Activated T-helper 1 cell treated with anti-CD3 and anti-CD28 coated beads, Interleukin-12 subunit alpha, Interleukin-12 subunit beta, Interleukin-2, Interleukin-4 antibody, amounts not matched to agents 30 ng/mL and 10 ng/mL and 1 ng/mL, durations not matched to agents 14 hours and 24 hours and 36 hours (primary cell): ENCODE results near the gene HP1BP3. TPM values are rescaled to one million over a fixed set of nuclear protein-coding genes. Genes with fewer than 3 reads are reported as not detected.

Experiments used
- DNase-seq: peaks from one replicate; pipeline ENCODE4 v3.0.0; 2021; ENCODE audit warnings: low spot score
- H3K27ac Mint-ChIP-seq: one replicate; pipeline ENCODE4 v1.8.0; 2021; ENCODE audit warnings: mild to moderate bottlenecking, mixed read lengths
- H3K27me3 Mint-ChIP-seq: one replicate; pipeline ENCODE4 v1.8.0; 2022; ENCODE audit warnings: mild to moderate bottlenecking, moderate library complexity, mixed read lengths; ENCODE audit not compliant: insufficient read depth
- H3K36me3 Mint-ChIP-seq: one replicate; pipeline ENCODE4 v1.8.0; 2021; ENCODE audit warnings: low read depth, mixed read lengths
- H3K4me1 Mint-ChIP-seq: one replicate; pipeline ENCODE4 v1.8.0; 2021; ENCODE audit warnings: low read depth, mixed read lengths
- H3K4me3 Mint-ChIP-seq: one replicate; pipeline ENCODE4 v1.8.0; 2021; ENCODE audit warnings: mild to moderate bottlenecking, moderate library complexity, mixed read lengths
- H3K9me3 Mint-ChIP-seq: one replicate; pipeline ENCODE4 v1.8.0; 2021; ENCODE audit warnings: mixed read lengths
- intact Hi-C: fragments of 100-400 bp; cut with micrococcal nuclease; formaldehyde crosslinking; loops from one replicate; pipeline ENCODE4 v1.15.1; 2024
- total RNA-seq: library from RNA; stranded (reverse); gene quantifications from 2 replicates; pipeline ENCODE4 v1.2.3, GENCODE V29; 2022

Gene HP1BP3
- total RNA-seq = 212 and 220 TPM in 2 replicates

- H3K4me1 Mint-ChIP-seq = peaks cover 26% of the 10 kb centered on the region
- H3K27me3 Mint-ChIP-seq = peaks cover 5% of the 10 kb centered on the region
- no peaks in the 10 kb centered on the region for H3K9me3 Mint-ChIP-seq
- intact Hi-C loops = loop anchor here (1.0 to 5.0 kb wide), 3 partner anchors 145 to 505 kb away; partner anchors contain the start of genes ECE1 and EIF4G3
- no peaks in the 10 kb centered on the region for H3K36me3 Mint-ChIP-seq
- peak within 1 kb of the TSS; percentile 97 for H3K27ac Mint-ChIP-seq
- DNase-seq = peak; percentile 84
- H3K4me3 Mint-ChIP-seq = peak within 1 kb of the TSS; percentile 92
Observed at GRCh38 chr1:20787029-20787839, at the start of gene HP1BP3. TSS of gene HP1BP3 (minus strand) at chr1:20787307. CDS start at chr1:20780440, 6,867 bp downstream.

GRCh38 chr1:20836230-20836629 lies 49.1 kb upstream of the HP1BP3 start:
- peaks cover 21% of the 10 kb centered on the region for H3K36me3 Mint-ChIP-seq
- intact Hi-C loops = no loop called here
- DNase-seq = no peak
- H3K27ac Mint-ChIP-seq = no peak overlapping the region
- H3K27me3 Mint-ChIP-seq = no peaks in the 10 kb centered on the region
- H3K4me1 Mint-ChIP-seq = no peaks in the 10 kb centered on the region
- H3K9me3 Mint-ChIP-seq = no peaks in the 10 kb centered on the region
- H3K4me3 Mint-ChIP-seq = no peak overlapping the region

DNA sequence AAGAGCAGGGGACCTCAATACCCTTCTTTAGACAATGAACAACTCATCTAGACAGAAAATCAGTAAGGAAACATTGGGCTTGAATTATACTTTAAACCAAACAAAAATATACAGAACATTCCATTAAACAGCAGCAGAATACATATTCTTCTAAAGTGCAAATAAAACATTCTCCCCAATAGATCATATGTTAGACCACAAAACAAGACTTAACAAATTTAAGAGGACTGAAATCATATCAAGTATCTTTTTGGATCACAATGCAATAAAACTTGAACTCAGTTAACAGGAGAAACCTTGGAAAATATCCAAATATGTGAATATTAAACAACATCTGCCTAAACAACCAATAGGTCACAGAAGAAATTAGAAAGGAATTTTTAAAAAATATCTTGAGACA lies 47.7 kb upstream of the HP1BP3 start:
- Mint-ChIP-seq H3K4me3 (no peak overlapping the region), H3K27ac (no peak overlapping the region)
- DNase-seq = no peak

GRCh38 chr1:20834192-20834591 lies 47.1 kb upstream of the HP1BP3 start:
- H3K27ac Mint-ChIP-seq = no peak overlapping the region
- DNase-seq = no peak
- no peak overlapping the region for H3K4me3 Mint-ChIP-seq
- H3K9me3 Mint-ChIP-seq = no peaks in the 10 kb centered on the region
- H3K36me3 Mint-ChIP-seq = peaks cover 14% of the 10 kb centered on the region
- intact Hi-C loops = no loop called here
- H3K4me1 Mint-ChIP-seq = no peaks in the 10 kb centered on the region
- no peaks in the 10 kb centered on the region for H3K27me3 Mint-ChIP-seq

More for the DNA sequence above, 47.7 kb upstream of the HP1BP3 start:
- H3K9me3 Mint-ChIP-seq = no peaks in the 10 kb centered on the region
- H3K27me3 Mint-ChIP-seq = no peaks in the 10 kb centered on the region
- peaks cover 16% of the 10 kb centered on the region for H3K36me3 Mint-ChIP-seq
- no peaks in the 10 kb centered on the region for H3K4me1 Mint-ChIP-seq
- intact Hi-C loops = no loop called here

GRCh38 chr1:20830378-20830777 lies 43.3 kb upstream of the HP1BP3 start:
- intact Hi-C loops = no loop called here
- no peak for DNase-seq
- H3K27ac Mint-ChIP-seq = no peak overlapping the region
- H3K27me3 Mint-ChIP-seq = no peaks in the 10 kb centered on the region
- no peaks in the 10 kb centered on the region for H3K4me1 Mint-ChIP-seq
- no peaks in the 10 kb centered on the region for H3K9me3 Mint-ChIP-seq
- H3K4me3 Mint-ChIP-seq = no peak overlapping the region
- H3K36me3 Mint-ChIP-seq = peaks cover 24% of the 10 kb centered on the region

DNA sequence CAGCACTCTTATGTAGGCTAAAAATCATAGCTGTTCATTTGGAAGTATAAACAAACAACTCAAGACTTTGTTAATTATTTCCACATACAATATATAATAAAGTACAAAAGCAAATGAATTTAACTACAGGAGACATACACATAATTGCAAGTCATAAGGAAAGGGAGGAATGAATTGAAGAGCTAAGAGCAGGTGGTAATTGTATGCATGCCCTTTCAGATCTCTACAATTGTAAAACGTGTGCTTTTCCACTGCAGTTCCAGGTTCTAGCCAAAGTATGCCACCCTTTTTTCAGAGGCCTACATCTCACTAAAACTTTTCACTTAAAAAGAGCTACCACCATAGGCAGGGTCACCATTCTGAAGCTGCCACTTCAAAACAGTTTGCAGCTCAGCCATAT lies 42.8 kb upstream of the HP1BP3 start:
- no peaks in the 10 kb centered on the region for H3K27me3 Mint-ChIP-seq
- H3K4me1 Mint-ChIP-seq = no peaks in the 10 kb centered on the region
- H3K4me3 Mint-ChIP-seq = no peak overlapping the region
- intact Hi-C loops = no loop called here
- H3K36me3 Mint-ChIP-seq = peaks cover 22% of the 10 kb centered on the region
- H3K27ac Mint-ChIP-seq = no peak overlapping the region
- no peak for DNase-seq
- no peaks in the 10 kb centered on the region for H3K9me3 Mint-ChIP-seq

- no peak for DNase-seq
- H3K4me1 Mint-ChIP-seq = no peaks in the 10 kb centered on the region
- H3K27ac Mint-ChIP-seq = no peak overlapping the region
- peaks cover 18% of the 10 kb centered on the region for H3K36me3 Mint-ChIP-seq
- H3K4me3 Mint-ChIP-seq = no peak overlapping the region
- H3K9me3 Mint-ChIP-seq = no peaks in the 10 kb centered on the region
- H3K27me3 Mint-ChIP-seq = no peaks in the 10 kb centered on the region
- intact Hi-C loops = no loop called here
Observed at GRCh38 chr1:20829531-20829930, 42.4 kb upstream of the HP1BP3 start.

- Mint-ChIP-seq H3K9me3 (no peaks in the 10 kb centered on the region), H3K27ac (no peak overlapping the region), H3K4me1 (no peaks in the 10 kb centered on the region), H3K36me3 (peaks cover 21% of the 10 kb centered on the region), H3K4me3 (no peak overlapping the region), H3K27me3 (peaks cover 1% of the 10 kb centered on the region)
- intact Hi-C loops = no loop called here
- no peak for DNase-seq
Observed at GRCh38 chr1:20823845-20824244, 36.7 kb upstream of the HP1BP3 start.

- Mint-ChIP-seq H3K27ac (no peak overlapping the region), H3K4me3 (no peak overlapping the region), H3K27me3 (peaks cover 1% of the 10 kb centered on the region), H3K4me1 (no peaks in the 10 kb centered on the region), H3K36me3 (peaks cover 15% of the 10 kb centered on the region), H3K9me3 (no peaks in the 10 kb centered on the region)
- intact Hi-C loops = no loop called here
- no peak for DNase-seq
Observed at GRCh38 chr1:20821466-20821865, 34.4 kb upstream of the HP1BP3 start.

DNA sequence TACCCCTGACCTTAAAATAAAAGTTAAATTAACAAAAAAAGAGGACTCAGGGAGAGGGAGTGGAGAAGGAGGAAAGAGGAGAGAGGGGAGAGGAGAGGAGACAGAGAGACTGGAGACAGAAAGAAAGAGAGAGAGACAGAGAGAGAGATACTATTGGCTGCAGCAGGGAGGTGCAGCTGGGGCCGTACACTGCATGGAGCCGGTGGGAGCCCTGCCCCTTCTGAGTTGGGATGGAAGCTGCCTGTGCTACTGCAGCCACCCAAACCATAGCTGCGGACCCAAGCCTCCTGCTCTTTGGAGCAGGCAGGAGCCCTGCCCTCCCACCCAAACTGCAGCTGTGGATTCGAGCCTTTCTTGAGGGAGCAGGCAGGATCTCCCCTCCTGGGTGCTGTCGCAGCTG lies 32.7 kb upstream of the HP1BP3 start:
- no peak overlapping the region for H3K4me3 Mint-ChIP-seq
- H3K9me3 Mint-ChIP-seq = no peaks in the 10 kb centered on the region
- intact Hi-C loops = no loop called here
- no peak for DNase-seq
- H3K27me3 Mint-ChIP-seq = peaks cover 1% of the 10 kb centered on the region
- peaks cover 11% of the 10 kb centered on the region for H3K36me3 Mint-ChIP-seq
- no peaks in the 10 kb centered on the region for H3K4me1 Mint-ChIP-seq
- no peak overlapping the region for H3K27ac Mint-ChIP-seq

DNA sequence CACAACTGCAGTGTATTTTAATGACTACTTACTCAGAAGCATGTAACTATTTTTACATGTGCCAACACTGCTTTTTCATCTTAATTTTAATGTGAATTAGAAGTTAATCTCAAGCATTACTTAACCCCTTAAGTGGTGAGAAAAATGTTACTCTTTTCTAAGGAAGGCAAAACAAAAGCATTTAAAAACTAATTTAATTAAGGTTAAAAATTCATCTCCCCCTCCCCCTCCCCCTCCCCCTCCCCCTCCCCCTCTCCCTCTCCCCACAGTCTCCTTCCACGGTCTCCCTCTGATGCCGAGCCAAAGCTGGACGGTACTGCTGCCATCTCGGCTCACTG lies 27.4 kb upstream of the HP1BP3 start:
- no peak overlapping the region for H3K4me3 Mint-ChIP-seq
- no peak for DNase-seq
- H3K4me1 Mint-ChIP-seq = no peaks in the 10 kb centered on the region
- H3K9me3 Mint-ChIP-seq = no peaks in the 10 kb centered on the region
- intact Hi-C loops = no loop called here
- H3K27me3 Mint-ChIP-seq = no peaks in the 10 kb centered on the region
- no peak overlapping the region for H3K27ac Mint-ChIP-seq
- peaks cover 4% of the 10 kb centered on the region for H3K36me3 Mint-ChIP-seq

DNA sequence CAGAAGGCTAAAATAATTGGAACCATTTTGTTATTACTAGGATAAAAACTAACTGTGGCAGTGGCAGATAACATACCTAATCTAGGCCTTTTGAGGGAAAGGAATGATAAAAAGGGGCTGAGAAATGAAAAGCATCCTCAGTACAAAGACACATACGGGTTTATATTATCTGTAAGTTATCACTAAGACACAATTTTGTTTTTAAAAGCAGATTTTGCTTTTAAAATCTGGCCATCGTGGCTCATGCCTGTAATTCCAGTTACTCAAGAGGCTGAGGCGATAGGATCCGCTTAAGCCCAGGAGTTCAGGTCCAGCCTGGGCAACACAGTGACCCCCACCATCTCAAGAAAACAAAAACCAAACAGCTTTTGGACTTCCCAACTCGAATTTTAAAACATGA lies 24.8 kb upstream of the HP1BP3 start:
- Mint-ChIP-seq H3K4me1 (no peaks in the 10 kb centered on the region), H3K9me3 (no peaks in the 10 kb centered on the region), H3K27ac (no peak overlapping the region), H3K27me3 (no peaks in the 10 kb centered on the region), H3K36me3 (peaks cover 5% of the 10 kb centered on the region), H3K4me3 (no peak overlapping the region)
- intact Hi-C loops = no loop called here
- DNase-seq = no peak

DNA sequence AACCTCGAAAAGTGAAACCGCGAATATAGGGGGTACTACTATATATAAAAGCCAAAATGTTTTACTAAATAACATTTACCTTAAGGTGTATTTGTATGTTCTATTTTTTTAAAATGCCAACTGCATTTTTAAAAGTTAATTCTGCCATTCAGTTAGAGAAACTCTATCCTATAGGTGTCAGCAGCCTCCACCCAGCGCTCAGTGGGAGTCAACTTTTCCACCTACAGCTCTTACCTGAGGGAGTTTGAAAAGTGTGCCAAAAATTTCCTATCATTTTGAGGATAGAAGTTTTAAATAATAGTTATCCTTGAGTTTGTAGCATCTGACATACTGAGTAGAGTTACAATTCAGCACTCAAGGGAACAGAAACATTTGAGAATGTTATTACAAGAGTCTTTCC lies 6.1 kb upstream of the HP1BP3 start:
- Mint-ChIP-seq H3K4me3 (no peak overlapping the region), H3K9me3 (no peaks in the 10 kb centered on the region), H3K4me1 (peaks cover 2% of the 10 kb centered on the region), H3K27me3 (peaks cover 4% of the 10 kb centered on the region), H3K27ac (no peak overlapping the region), H3K36me3 (no peaks in the 10 kb centered on the region)
- intact Hi-C loops = no loop called here
- no peak for DNase-seq

DNA sequence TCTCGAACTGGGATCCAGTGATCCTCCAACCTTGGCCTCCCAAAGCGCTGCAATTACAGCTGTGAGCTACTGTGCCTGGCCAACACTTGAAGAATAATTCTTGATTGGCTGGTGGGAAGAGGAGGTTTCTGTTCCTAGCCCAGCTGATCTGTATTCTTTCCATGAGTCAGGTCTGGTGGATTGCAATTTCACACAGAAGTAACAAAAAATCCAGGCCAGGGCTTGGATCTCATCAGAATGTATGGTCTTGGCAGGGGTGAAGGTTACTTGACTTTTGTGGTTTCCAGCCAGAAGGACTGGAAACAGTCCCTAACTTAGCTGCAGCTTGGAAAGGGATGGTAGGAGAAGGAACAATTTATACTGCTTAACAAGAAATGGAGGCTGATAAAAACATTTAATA lies 5.1 kb upstream of the HP1BP3 start:
- Mint-ChIP-seq H3K9me3 (no peaks in the 10 kb centered on the region), H3K27me3 (peaks cover 5% of the 10 kb centered on the region), H3K36me3 (no peaks in the 10 kb centered on the region), H3K4me3 (no peak overlapping the region), H3K27ac (no peak overlapping the region), H3K4me1 (peaks cover 10% of the 10 kb centered on the region)
- intact Hi-C loops = no loop called here
- no peak for DNase-seq
